B cell (primary cell): ENCODE data around the gene JMY.

Experiments
- CTCF ChIP-seq: fragments of 200-600 bp; IDR thresholded peaks from one replicate; pipeline ENCODE4 v1.8.0; 2022; ENCODE audit warnings: antibody characterized with exemption, mild to moderate bottlenecking
- EZH2 ChIP-seq: IDR thresholded peaks from 2 replicates; pipeline ENCODE4 v1.6.1; 2012; ENCODE audit warnings: borderline replicate concordance, low read depth, mild to moderate bottlenecking, moderate library complexity, low read length; ENCODE audit not compliant: insufficient read depth, poor library complexity, severe bottlenecking

- TF ChIP-seq CTCF (no peak), EZH2 (no peak)
Measured at GRCh38 chr5:79302454-79302853, 66.5 kb downstream of the JMY start.
